Measurements from ENCODE around the gene TMUB1.

The TMUB1 gene

DNA sequence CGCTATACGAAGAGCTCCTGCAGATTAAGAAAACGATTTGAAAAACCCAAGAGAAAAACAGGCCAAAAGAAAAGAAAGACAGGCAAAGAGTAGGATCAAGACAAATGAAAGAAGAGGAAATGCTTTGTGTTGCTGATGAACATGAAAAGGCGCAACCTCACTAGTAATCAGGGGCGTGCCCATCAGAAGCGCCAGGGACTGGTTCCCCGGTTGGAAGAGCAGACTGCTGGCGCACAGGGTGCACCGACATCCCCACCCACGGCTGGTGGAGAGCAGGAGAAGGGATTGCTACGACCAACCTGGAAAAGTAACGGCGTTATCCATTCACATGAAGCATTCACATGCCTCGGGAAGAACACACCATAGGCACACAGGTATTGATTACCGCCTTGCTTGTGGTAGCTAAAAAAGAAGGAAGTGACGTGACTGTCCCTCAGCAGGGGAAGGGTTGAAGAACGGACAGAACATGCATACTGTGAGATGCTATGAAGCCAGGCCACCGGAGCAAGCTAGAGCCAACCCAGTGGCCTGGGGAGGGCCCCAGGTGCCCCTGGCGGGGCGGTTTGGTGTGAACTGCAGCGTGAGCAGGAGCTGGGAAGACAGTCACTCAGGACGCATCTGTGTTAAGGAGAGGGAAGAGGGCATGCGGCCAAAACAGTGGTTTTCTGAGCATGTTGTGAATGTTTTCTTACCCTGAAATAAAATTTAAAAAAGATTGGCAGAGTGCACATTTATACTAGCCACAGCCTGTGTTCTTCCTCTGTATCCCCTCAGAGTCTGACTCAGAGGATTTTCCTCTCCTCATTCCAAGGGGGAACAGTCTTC is 21.3 kb upstream of the TMUB1 start:
- DNase-seq (ENCODE audit: low read depth in 2 of 3, low spot score in 1 of 3): no peak

GRCh38 chr7:151103973-151104372 is 20.7 kb upstream of the TMUB1 start:
- no peak for DNase-seq (ENCODE audit: low read depth in 2 of 3, low spot score in 1 of 3)

DNA sequence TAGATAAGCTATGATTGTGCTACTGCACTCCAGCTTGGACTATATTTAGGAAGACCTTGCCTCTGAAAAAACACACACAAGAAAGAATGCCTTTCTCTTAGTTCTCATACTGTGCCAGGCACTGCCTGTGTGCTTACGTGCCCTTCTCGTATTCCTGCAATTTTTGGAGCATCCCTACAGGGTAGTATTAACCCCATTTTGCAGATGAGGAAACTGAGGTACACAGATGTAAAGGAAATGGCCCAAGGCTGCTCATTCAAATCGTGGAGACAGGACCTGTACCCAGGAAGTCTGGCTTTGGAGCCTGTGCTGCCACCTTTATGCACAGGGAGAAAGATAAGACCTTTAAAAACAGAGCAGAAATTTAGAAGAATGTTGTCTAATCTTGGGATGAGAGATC is 19.7 kb upstream of the TMUB1 start:
- no peak for DNase-seq (ENCODE audit: low read depth in 2 of 3, low spot score in 1 of 3)

DNA sequence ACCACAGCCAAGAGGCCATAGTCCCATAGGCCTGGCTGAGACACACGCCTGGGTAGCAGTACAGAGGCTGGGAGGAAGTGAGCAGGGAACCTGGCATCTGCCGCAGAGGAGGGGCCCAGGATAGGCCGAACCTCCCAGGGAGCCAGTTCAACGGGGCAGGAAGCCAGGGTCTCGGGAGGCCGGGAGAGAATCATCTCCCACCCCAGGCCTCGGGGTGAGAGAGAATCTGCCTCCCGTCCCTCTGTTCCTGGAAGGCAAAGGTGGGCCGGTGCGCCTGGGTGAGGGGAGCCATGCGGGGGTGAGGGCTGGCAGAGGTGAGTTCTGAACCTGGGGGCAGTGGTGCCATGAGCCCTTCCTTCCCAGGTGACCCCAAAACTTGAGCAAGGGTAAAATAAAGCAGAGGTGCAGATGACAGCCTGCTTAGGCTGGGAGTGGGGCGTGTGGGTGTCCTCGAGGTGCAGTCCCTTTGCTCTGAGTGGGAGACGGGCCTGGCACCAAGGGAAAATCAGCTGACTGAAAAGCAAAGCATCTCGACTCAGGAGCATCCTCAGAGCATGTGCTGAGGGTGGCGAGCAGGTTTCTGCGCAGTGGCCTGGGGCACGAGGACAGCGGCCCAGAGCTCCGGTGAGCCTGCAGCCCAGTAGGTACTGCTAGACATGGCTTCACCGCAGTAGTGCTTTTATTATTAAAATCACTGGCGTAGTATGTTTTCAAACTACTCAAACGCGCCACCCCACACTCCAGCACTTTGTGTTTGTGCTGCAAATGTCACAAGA is 18.5 kb upstream of the TMUB1 start:
- DNase-seq (ENCODE audit: low read depth in 2 of 3, low spot score in 1 of 3): no peak

- no peak for DNase-seq (ENCODE audit: low read depth in 2 of 3, low spot score in 1 of 3)
These were observed 17.6 kb upstream of the TMUB1 start for GRCh38 chr7:151100921-151101320.

DNA sequence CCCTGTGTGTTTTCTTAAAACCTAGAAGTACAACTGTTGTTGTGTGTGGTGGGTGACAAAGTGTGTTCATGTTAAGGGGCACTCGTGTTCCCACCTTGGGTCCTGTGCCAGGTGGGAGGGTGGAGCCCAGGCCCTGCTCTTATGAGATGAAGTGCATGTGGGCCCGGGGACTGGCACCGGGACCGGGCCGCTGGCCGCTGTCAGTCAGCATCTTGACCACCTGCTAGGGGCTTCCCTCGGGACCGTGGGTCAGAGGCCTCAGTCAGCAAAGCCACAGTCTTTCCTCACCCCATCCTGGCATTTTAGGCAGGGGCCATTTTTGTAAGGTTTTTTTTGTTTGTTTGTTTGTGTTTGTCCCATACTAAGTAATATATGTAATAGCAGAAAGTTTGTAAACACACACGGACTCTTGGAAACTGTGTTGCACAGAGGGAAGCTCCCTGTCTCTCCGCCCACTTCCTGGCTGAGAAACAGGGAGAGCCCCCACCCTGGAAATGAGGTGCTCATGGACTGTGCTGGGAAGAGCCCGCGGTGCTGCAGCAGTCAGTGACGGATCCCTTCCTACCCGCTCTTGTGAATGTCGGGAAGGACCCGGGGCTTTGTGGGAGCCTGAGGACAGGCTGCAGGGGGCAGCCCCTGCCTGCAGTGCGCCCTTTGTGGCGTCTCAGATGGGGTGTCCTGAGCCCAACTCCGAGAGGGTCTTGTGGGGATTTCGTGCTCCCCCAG is 16.4 kb upstream of the TMUB1 start:
- no peak for DNase-seq (ENCODE audit: low read depth in 2 of 3, low spot score in 1 of 3)

DNA sequence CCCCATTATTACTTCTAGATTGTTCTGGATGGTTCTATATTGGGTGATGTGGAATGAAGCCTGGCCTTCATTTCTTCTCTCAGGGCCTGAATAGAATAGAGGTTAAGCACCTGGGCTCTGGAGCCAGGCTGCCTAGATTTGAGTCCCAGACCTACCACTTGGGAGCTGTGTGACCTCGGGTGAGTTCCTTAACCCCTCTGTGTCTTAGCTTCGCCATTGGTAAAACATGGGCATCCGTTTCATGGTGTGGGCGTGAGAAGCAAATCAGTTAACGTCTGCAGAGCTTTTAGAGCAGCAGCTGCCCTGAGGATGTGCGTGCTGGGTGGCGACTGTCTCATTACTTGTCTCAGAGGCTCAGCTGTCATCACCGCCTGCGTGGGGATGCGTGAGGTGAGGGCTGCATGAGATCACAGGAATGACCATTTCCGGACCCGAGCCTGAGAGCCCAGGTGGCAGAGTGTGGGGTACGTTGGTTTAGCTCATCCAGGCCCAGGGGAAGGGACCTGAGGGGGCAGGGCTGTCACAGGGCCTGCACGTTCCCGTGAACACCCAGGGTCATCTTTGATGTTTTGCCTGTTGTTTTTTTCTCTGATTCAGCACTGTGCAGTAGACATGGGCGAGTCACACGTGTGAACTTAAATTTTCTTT is 12.7 kb upstream of the TMUB1 start:
- no peak for DNase-seq (ENCODE audit: low read depth in 2 of 3, low spot score in 1 of 3)

DNA sequence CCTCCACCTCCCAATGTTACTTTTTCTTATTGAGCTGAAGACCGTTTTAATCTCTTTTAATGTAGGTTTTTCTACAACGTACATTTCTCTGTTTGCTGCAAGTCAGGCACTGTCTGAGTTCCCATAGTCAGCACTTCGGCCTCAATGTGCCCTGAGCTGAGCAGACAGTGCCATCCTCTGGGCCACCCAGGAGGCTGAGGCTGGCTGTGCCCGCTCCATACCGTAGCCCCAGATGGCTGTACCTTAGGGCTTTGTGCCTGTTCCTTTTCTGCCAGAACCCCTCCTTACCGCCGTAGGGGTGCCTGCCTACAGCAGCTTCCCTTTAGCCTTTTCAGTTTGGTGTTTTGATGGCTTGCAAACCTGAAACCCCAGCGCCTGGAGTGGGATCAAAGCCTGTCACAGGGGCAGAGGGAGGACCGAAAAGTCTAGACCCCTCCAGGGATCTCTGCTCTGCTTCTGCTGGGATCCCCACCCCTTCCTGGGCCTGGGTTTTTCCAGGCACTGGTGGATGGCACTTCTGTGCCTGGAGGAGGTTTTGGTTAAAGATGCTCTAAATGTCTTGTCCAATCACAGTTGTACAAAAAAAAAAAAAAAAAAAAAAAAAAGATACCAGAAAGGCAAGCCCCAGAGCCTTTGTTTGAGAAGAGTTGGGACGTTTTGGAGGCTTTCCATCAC is 12.0 kb upstream of the TMUB1 start:
- DNase-seq (ENCODE audit: low read depth in 2 of 3, low spot score in 1 of 3): no peak

- no peak for DNase-seq (ENCODE audit: low read depth in 2 of 3, low spot score in 1 of 3)
These were observed 11.4 kb upstream of the TMUB1 start for GRCh38 chr7:151094675-151095074.

- DNase-seq (ENCODE audit: low read depth in 2 of 3, low spot score in 1 of 3): no peak
These were observed 10.5 kb upstream of the TMUB1 start for GRCh38 chr7:151093748-151094147.

GRCh38 chr7:151091988-151092387 is 8.7 kb upstream of the TMUB1 start:
- DNase-seq (ENCODE audit: low read depth in 2 of 3, low spot score in 1 of 3): no peak

- no peak for DNase-seq (ENCODE audit: low read depth in 2 of 3, low spot score in 1 of 3)
These were observed 8.1 kb upstream of the TMUB1 start for GRCh38 chr7:151091431-151091830.

GRCh38 chr7:151091003-151091402 is 7.7 kb upstream of the TMUB1 start:
- no peak for DNase-seq (ENCODE audit: low read depth in 2 of 3, low spot score in 1 of 3)

GRCh38 chr7:151089893-151090730 is 6.8 kb upstream of the TMUB1 start:
- no peak for DNase-seq (ENCODE audit: low read depth in 2 of 3, low spot score in 1 of 3)

GRCh38 chr7:151088856-151089699 is 5.8 kb upstream of the TMUB1 start:
- no peak for DNase-seq (ENCODE audit: low read depth in 2 of 3, low spot score in 1 of 3)

- DNase-seq (ENCODE audit: low read depth in 2 of 3, low spot score in 1 of 3): no peak
These were observed 4.9 kb upstream of the TMUB1 start for GRCh38 chr7:151088019-151088855.

DNA sequence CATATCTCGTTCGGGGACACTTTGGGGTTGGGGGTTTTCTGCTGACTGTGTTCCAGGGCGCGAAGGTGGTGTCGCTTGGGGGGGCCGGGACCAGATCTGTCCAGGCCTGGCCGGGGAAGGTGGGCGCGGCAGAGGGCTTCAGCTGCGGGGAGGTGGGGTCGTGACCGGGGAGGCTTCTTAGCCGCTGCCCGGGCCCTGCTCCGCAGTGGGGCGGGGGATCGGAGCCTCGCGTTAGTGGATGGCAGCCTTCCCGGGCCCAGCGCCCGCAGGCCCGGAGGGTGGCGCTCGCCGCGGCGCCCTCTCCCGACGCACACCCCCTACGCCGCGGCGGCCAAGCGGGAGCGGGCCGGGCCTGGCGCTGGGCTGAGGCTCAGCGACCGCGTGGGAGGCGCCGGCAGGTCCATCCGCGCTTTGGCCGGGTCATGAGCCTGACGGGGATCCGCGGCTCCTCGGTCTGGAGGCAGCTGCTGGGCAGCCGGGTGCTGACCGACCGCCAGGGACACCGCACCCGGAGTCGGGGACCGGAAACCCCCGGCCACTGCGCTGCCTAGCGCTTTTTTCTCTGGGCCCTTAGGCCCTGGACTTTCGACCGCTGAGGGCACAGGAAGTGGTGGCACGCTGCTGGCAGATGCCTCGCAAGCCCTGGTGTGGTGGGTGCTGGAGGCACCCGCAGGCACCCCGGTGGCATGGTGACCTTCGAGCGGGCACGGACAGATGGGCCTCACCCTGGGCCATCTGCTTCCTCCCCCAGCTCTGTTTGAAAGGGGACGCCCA is 4.1 kb upstream of the TMUB1 start:
- DNase-seq (ENCODE audit: low read depth in 2 of 3, low spot score in 1 of 3): peak in 1 of 3 donors; percentile 30
